H1 (cell line): ENCODE results near the gene GRHL3. TPM values are rescaled to one million over a fixed set of nuclear protein-coding genes. Genes with fewer than 3 reads are reported as not detected.

ENCODE experiments used
- CTCF ChIA-PET: fragments of 300-600 bp; sonication (Branson Sonifier 250); formaldehyde crosslinking; loops from one replicate; lab custom pipeline; 2021; ENCODE audit not compliant: partially characterized antibody; lab: Charles Lee
- POLR2A ChIA-PET: fragments of 300-600 bp; sonication (Branson Sonifier 250); formaldehyde crosslinking; loops from one replicate; lab custom pipeline; 2021; ENCODE audit warnings: inconsistent platforms; ENCODE audit not compliant: partially characterized antibody; lab: Charles Lee
- DNase-seq, 2 experiments: peaks; one replicate each; pipeline versions ENCODE4 v3.0.0 to v3.0.0-alpha.2; 2010 to 2022; ENCODE audit warnings: low spot score in 2 of 2, low read depth in 1 of 2, mixed read lengths in 1 of 2
- FAIRE-seq: peaks from 2 replicates; lab custom pipeline; 2011; peaks lifted over from hg19 to GRCh38; lab: Jason Lieb, UNC
- H2AFZ ChIP-seq: 2 replicates; pipeline ENCODE4 v1.8.1; 2012; ENCODE audit warnings: low read length, inconsistent platforms
- H2AK5ac ChIP-seq: 2 replicates; pipeline ENCODE4 v1.6.1; 2013; ENCODE audit warnings: low read depth, low read length
- H2BK120ac ChIP-seq: replicated peaks from 2 replicates; pipeline ENCODE3; 2013; ENCODE audit warnings: low read depth, low read length, inconsistent platforms
- H2BK12ac ChIP-seq: 2 replicates; pipeline ENCODE4 v1.6.1; 2013; ENCODE audit warnings: low read depth, low read length
- H2BK15ac ChIP-seq: 2 replicates; pipeline ENCODE4 v1.6.1; 2013; ENCODE audit warnings: low read length
- H2BK20ac ChIP-seq: 2 replicates; pipeline ENCODE4 v1.6.1; 2013; ENCODE audit warnings: low read length
- H2BK5ac ChIP-seq: 2 replicates; pipeline ENCODE4 v1.6.1; 2013; ENCODE audit warnings: low read depth, low read length
- H3K14ac ChIP-seq: 2 replicates; pipeline ENCODE4 v1.6.1; 2013; ENCODE audit warnings: inconsistent platforms; ENCODE audit not compliant: insufficient read length
- H3K18ac ChIP-seq: 2 replicates; pipeline ENCODE4 v1.6.1; 2013; ENCODE audit warnings: low read length; ENCODE audit errors: extremely low read depth
- H3K23ac ChIP-seq: 2 replicates; pipeline ENCODE4 v1.6.1; 2013; ENCODE audit warnings: inconsistent platforms; ENCODE audit not compliant: insufficient read length
- H3K23me2 ChIP-seq: 2 replicates; pipeline ENCODE4 v1.6.1; 2013; ENCODE audit warnings: low read depth, low read length
- H3K27ac ChIP-seq: 2 replicates; pipeline ENCODE4 v1.6.1; 2011; ENCODE audit warnings: low read depth, low read length, inconsistent platforms
- H3K27me3 ChIP-seq, 4 experiments: replicated peaks in 1 of 4; 1 replicate in 1 of 4; 2 replicates in 3 of 4; pipeline versions ENCODE4 v1.6.1 to v1.8.1; 2011 to 2013; ENCODE audit warnings: low read length in 3 of 4, mild to moderate bottlenecking in 3 of 4, inconsistent platforms in 2 of 4, mixed read lengths in 2 of 4, moderate library complexity in 1 of 4; ENCODE audit not compliant: control insufficient read depth in 3 of 4, insufficient read depth in 3 of 4; ENCODE audit errors: extremely low read depth in 1 of 4
- H3K36me3 ChIP-seq, 4 experiments: 2 replicates each; pipeline versions ENCODE4 v1.6.1 to v1.8.1; 2011 to 2013; ENCODE audit warnings: mild to moderate bottlenecking in 4 of 4, low read length in 3 of 4, moderate library complexity in 2 of 4, control low read depth in 1 of 4, inconsistent platforms in 1 of 4; ENCODE audit not compliant: insufficient read depth in 4 of 4, control insufficient read depth in 2 of 4
- H3K4ac ChIP-seq: replicated peaks from 2 replicates; pipeline ENCODE3; 2013; ENCODE audit warnings: low read length, low read depth, mixed read lengths, inconsistent platforms; ENCODE audit not compliant: insufficient read length
- H3K4me1 ChIP-seq, 4 experiments: replicated peaks in 1 of 4; 1 replicate in 1 of 4; 2 replicates in 3 of 4; pipeline versions ENCODE4 v1.6.1 to v1.8.1; 2011 to 2013; ENCODE audit warnings: low read length in 3 of 4, inconsistent platforms in 2 of 4, mixed read lengths in 1 of 4; ENCODE audit not compliant: insufficient read depth in 4 of 4, control insufficient read depth in 3 of 4
- H3K4me2 ChIP-seq, 2 experiments: 2 replicates each; pipeline versions ENCODE4 v1.6.1 to v1.8.1; 2011 to 2013; ENCODE audit warnings: low read depth in 2 of 2, low read length in 2 of 2, control low read depth in 1 of 2, inconsistent platforms in 1 of 2, mild to moderate bottlenecking in 1 of 2; ENCODE audit not compliant: insufficient read depth in 1 of 2
- H3K4me3 ChIP-seq, 4 experiments: fragments of 200-600, 300-600 bp in 1 of 4; sonication (generic), shearing (Covaris generic), sonication (Bioruptor Twin) in 1 of 4; 2 replicates each; pipeline versions ENCODE4 v1.5.1 to v1.8.1; 2011 to 2016; ENCODE audit warnings: low read length in 4 of 4, low read depth in 3 of 4, control low read depth in 2 of 4, inconsistent platforms in 2 of 4, mild to moderate bottlenecking in 2 of 4, mixed read lengths in 1 of 4, moderate library complexity in 1 of 4; ENCODE audit not compliant: insufficient read depth in 2 of 4; ENCODE audit errors: extremely low read depth in 1 of 4
- H3K56ac ChIP-seq: replicated peaks from 2 replicates; pipeline ENCODE3; 2013; ENCODE audit warnings: low read depth, mild to moderate bottlenecking, mixed read lengths, low read length, inconsistent platforms; ENCODE audit not compliant: insufficient read length
- H3K79me1 ChIP-seq: 2 replicates; pipeline ENCODE4 v1.6.1; 2013; ENCODE audit warnings: low read depth, low read length, control low read depth
- H3K79me2 ChIP-seq, 2 experiments: 2 replicates each; pipeline versions ENCODE4 v1.6.1 to v1.8.1; 2012 to 2013; ENCODE audit warnings: low read length in 2 of 2, mild to moderate bottlenecking in 2 of 2, inconsistent platforms in 1 of 2; ENCODE audit not compliant: insufficient read depth in 2 of 2, control insufficient read depth in 1 of 2
- H3K9ac ChIP-seq, 4 experiments: replicated peaks in 1 of 4; 1 replicate in 1 of 4; 2 replicates in 3 of 4; pipeline versions ENCODE4 v1.6.1 to v1.8.1; 2011 to 2013; ENCODE audit warnings: low read depth in 3 of 4, low read length in 3 of 4, control low read depth in 2 of 4, mild to moderate bottlenecking in 2 of 4, moderate library complexity in 2 of 4, inconsistent platforms in 1 of 4; ENCODE audit errors: extremely low read depth in 1 of 4
- H3K9me3 ChIP-seq, 2 experiments: 2 replicates each; pipeline versions ENCODE4 v1.6.1 to v1.8.1; 2012 to 2013; ENCODE audit warnings: mild to moderate bottlenecking in 2 of 2, moderate library complexity in 2 of 2, control low read depth in 1 of 2, inconsistent platforms in 1 of 2, low read depth in 1 of 2, low read length in 1 of 2, mixed read lengths in 1 of 2; ENCODE audit not compliant: insufficient read depth in 2 of 2
- H4K20me1 ChIP-seq, 2 experiments: replicated peaks in 1 of 2; 2 replicates each; pipeline versions ENCODE3 to v1.8.1; 2011 to 2013; ENCODE audit warnings: inconsistent platforms in 2 of 2, low read length in 2 of 2, mild to moderate bottlenecking in 1 of 2; ENCODE audit not compliant: insufficient read depth in 2 of 2, control insufficient read depth in 1 of 2
- H4K5ac ChIP-seq: 2 replicates; pipeline ENCODE4 v1.6.1; 2013; ENCODE audit warnings: low read length, low read depth, mixed read lengths, inconsistent platforms; ENCODE audit not compliant: insufficient read length
- H4K8ac ChIP-seq: 2 replicates; pipeline ENCODE4 v1.8.0; 2013; ENCODE audit warnings: mild to moderate bottlenecking, moderate library complexity, low read length, inconsistent platforms; ENCODE audit not compliant: insufficient read depth; ENCODE audit errors: extremely low read depth
- H4K91ac ChIP-seq: replicated peaks from 2 replicates; pipeline ENCODE3; 2013; ENCODE audit warnings: low read length, mixed read lengths, inconsistent platforms; ENCODE audit not compliant: insufficient read length
- BCL11A ChIP-seq, 2 experiments: IDR thresholded peaks; one replicate each; pipeline ENCODE4 v1.6.1; 2011; ENCODE audit warnings: low read depth in 2 of 2, low read length in 2 of 2, mild to moderate bottlenecking in 2 of 2
- CBX8 ChIP-seq: fragments of 300-800, 300-1000 bp; sonication (generic); IDR thresholded peaks from 2 replicates; pipeline ENCODE4 v1.7.1; 2016; ENCODE audit warnings: low read depth, low read length, borderline replicate concordance
- HDAC6 ChIP-seq: IDR thresholded peaks from one replicate; pipeline ENCODE4 v1.7.1; 2012; ENCODE audit warnings: low read depth, mild to moderate bottlenecking, inconsistent platforms, low read length, moderate library complexity
- MAFK ChIP-seq: IDR thresholded peaks from 2 replicates; pipeline ENCODE4 v1.6.1; 2012; ENCODE audit warnings: low read depth, mild to moderate bottlenecking, improper control_type of control experiment, low read length
- POLR2A ChIP-seq, 2 experiments: IDR thresholded peaks; 1 replicate in 1 of 2; 2 replicates in 1 of 2; pipeline ENCODE4 v1.6.1; 2011; ENCODE audit warnings: low read depth in 2 of 2, low read length in 2 of 2, mild to moderate bottlenecking in 2 of 2; ENCODE audit errors: control extremely low read depth in 1 of 2
- RXRA ChIP-seq: IDR thresholded peaks from 2 replicates; pipeline ENCODE4 v1.6.1; 2011; ENCODE audit warnings: low read depth, mild to moderate bottlenecking, low read length, moderate library complexity; ENCODE audit not compliant: insufficient read depth
- SAP30 ChIP-seq: fragments of 300-600 bp; sonication (generic); IDR thresholded peaks from 2 replicates; pipeline ENCODE4 v1.7.1; 2012; ENCODE audit warnings: low read length, moderate library complexity, mild to moderate bottlenecking, inconsistent platforms; ENCODE audit not compliant: insufficient read depth, insufficient replicate concordance
- WGBS, 2 experiments: shearing (Covaris generic) in 1 of 2; methylation state at CpG; one replicate each; pipeline versions ENCODE4 v1.1.6 to v1.1.7; 2013 to 2015; ENCODE audit warnings: low lambda C conversion rate in 2 of 2, mixed read lengths in 2 of 2, inconsistent platforms in 1 of 2, low coverage in 1 of 2, missing lambda C conversion rate in 1 of 2; ENCODE audit not compliant: insufficient replicate concordance in 2 of 2, insufficient coverage in 1 of 2, insufficient read length in 1 of 2; ENCODE audit errors: extremely low coverage in 1 of 2, missing lambda C conversion rate in 1 of 2; 5-methylcytosine and 5-hydroxymethylcytosine counted together
- polyA plus RNA-seq, 7 experiments: library from polyadenylated mRNA; depleted of rRNA in 3 of 7; stranded (reverse) in 5 of 7; unstranded in 2 of 7; fragments of >200 nt in 5 of 7; fragments of 200-250 nt in 2 of 7; gene quantifications; 1 replicate in 5 of 7; 2 replicates in 1 of 7; 4 replicates in 1 of 7; pipeline versions ENCODE4 v1.2.1 to v1.2.3, GENCODE V29; 2011 to 2013; ENCODE audit warnings: missing spikeins in 2 of 7, mixed read lengths in 2 of 7
- total RNA-seq: library from RNA; stranded (reverse); fragmentation: NEBNext Ultra II Directional; extraction: Animal tissue kit (Norgen Biotek cat#: 25700); gene quantifications from 2 replicates; pipeline ENCODE4 v1.2.1, GENCODE V29; 2021
- TF ChIP-seq, protein P1 (sequence below): IDR thresholded peaks from 2 replicates; pipeline ENCODE4 v1.6.1; 2011; ENCODE audit warnings: low read depth, mild to moderate bottlenecking, low read length; ENCODE audit not compliant: insufficient read depth
- TF ChIP-seq, protein P2 (sequence below), 3 experiments: IDR thresholded peaks; 1 replicate in 2 of 3; 2 replicates in 1 of 3; pipeline versions ENCODE4 v1.5.1 to v1.6.1; 2011; ENCODE audit warnings: low read length in 3 of 3, mild to moderate bottlenecking in 3 of 3, inconsistent platforms in 2 of 3, low read depth in 1 of 3, moderate library complexity in 1 of 3; ENCODE audit not compliant: insufficient read depth in 1 of 3; ENCODE audit errors: control extremely low read depth in 1 of 3
- TF ChIP-seq, protein P3 (sequence below): IDR thresholded peaks from 2 replicates; pipeline ENCODE4 v1.6.1; 2012; ENCODE audit warnings: inconsistent platforms

The GRHL3 gene
- total and polyA plus RNA-seq, 2 of the 8 experiments (the other 6 are each of a cell fraction or from before 2014, with no cell fraction given): 0.80 to 1.8 TPM

DNA sequence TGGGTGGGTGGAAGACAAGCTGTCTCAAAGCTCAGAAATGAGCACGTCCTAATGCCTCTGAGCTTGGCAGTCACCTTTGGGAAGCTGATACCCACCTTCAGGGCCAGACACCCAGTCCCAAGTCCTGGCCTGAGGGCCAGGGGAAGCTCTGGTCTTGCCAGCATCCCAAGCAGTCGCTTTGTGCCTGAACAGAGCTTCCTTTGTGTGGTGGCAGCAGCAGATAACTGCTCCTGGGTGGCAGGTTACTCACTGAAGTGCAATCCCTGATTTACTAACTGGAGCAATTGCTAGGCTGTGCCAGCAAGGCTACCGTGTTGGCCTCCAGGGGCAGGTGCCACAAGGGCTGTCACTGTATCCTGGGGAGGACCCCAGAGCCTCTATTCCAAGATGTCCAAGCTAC lies 40.4 kb upstream of the GRHL3 start:
- DNase-seq (no peak), FAIRE-seq (no peak)
- H3K56ac ChIP-seq: no peak overlapping the region
- no peaks in the 10 kb centered on the region for H3K27me3 ChIP-seq
- H4K5ac ChIP-seq: no peak overlapping the region
- 85% methylated on average over 3 of the region's 3 CpGs; no CpG with 5 or more reads in 1 of the 2 experiments for WGBS, 2 experiments
- H2AK5ac ChIP-seq: no peak overlapping the region
- H2BK12ac ChIP-seq: peak overlapping the region; percentile 43; the same call in 1 of the 2 replicates
- H3K36me3 ChIP-seq: no peaks in the 10 kb centered on the region
- H3K4me1 ChIP-seq: no peaks in the 10 kb centered on the region
- no peak overlapping the region for H2BK20ac ChIP-seq
- no peaks in the 10 kb centered on the region for H3K23me2 ChIP-seq
- ChIA-PET CTCF (interaction anchor here (0.6 to 5.3 kb wide), 10 partner anchors 10 to 164 kb away, joined by 3 to 27 read pairs (median 4); no protein-coding TSS in a partner anchor), POLR2A (interaction anchor here (1.3 kb wide), 1 partner anchor 11 kb away, joined by 3 read pairs; no protein-coding TSS in a partner anchor)
- H3K9ac ChIP-seq: no peak overlapping the region
- peak overlapping the region; percentile 4; the same call in 1 of the 2 replicates for H4K8ac ChIP-seq
- no peaks in the 10 kb centered on the region for H3K79me1 ChIP-seq
- H3K23ac ChIP-seq: no peak overlapping the region
- no peak overlapping the region for H2BK5ac ChIP-seq
- H3K4me2 ChIP-seq: no peak overlapping the region
- H3K18ac ChIP-seq: no peak overlapping the region
- no peak overlapping the region for H4K91ac ChIP-seq
- H3K4me3 ChIP-seq: no peak overlapping the region
- H2BK15ac ChIP-seq: peak overlapping the region; percentile 18; the same call in 1 of the 2 replicates
- no peaks in the 10 kb centered on the region for H3K9me3 ChIP-seq
- no peak overlapping the region for H3K4ac ChIP-seq
- no peak overlapping the region for H3K27ac ChIP-seq
- no peaks in the 10 kb centered on the region for H4K20me1 ChIP-seq
- no peak overlapping the region for H3K14ac ChIP-seq
- H2BK120ac ChIP-seq: no peak overlapping the region
- peak overlapping the region; percentile 38; the same call in 1 of the 2 replicates for H2AFZ ChIP-seq
- H3K79me2 ChIP-seq: no peaks in the 10 kb centered on the region
- TF ChIP-seq POLR2A (IDR thresholded peaks at IDR 0.05; ENCODE audit: control extremely low read depth in 1 of 2, low read depth in 2 of 2, low read length in 2 of 2) (no peak), MAFK (no peak), SAP30 (no peak), HDAC6 (no peak), RXRA (no peak), BCL11A (IDR thresholded peaks at IDR 0.05; ENCODE audit: low read depth in 2 of 2, low read length in 2 of 2) (no peak), CBX8 (no peak)
- TF ChIP-seq, protein P1, sequence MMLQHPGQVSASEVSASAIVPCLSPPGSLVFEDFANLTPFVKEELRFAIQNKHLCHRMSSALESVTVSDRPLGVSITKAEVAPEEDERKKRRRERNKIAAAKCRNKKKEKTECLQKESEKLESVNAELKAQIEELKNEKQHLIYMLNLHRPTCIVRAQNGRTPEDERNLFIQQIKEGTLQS: no peak
- TF ChIP-seq, protein P2, sequence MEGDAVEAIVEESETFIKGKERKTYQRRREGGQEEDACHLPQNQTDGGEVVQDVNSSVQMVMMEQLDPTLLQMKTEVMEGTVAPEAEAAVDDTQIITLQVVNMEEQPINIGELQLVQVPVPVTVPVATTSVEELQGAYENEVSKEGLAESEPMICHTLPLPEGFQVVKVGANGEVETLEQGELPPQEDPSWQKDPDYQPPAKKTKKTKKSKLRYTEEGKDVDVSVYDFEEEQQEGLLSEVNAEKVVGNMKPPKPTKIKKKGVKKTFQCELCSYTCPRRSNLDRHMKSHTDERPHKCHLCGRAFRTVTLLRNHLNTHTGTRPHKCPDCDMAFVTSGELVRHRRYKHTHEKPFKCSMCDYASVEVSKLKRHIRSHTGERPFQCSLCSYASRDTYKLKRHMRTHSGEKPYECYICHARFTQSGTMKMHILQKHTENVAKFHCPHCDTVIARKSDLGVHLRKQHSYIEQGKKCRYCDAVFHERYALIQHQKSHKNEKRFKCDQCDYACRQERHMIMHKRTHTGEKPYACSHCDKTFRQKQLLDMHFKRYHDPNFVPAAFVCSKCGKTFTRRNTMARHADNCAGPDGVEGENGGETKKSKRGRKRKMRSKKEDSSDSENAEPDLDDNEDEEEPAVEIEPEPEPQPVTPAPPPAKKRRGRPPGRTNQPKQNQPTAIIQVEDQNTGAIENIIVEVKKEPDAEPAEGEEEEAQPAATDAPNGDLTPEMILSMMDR (IDR thresholded peaks at IDR 0.05; ENCODE audit: control extremely low read depth in 1 of 3, insufficient read depth in 1 of 3, low read depth in 1 of 3, low read length in 3 of 3): no peak
- TF ChIP-seq, protein P3, sequence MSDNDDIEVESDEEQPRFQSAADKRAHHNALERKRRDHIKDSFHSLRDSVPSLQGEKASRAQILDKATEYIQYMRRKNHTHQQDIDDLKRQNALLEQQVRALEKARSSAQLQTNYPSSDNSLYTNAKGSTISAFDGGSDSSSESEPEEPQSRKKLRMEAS: no peak
